Activated gamma-delta T cell treated with anti-CD3 and anti-CD28 coated beads, Interleukin-2, amount 50 U/mL, for 16 hours (primary cell): ENCODE measurements around the gene GPR25.
"Not testable (repeated sequence)": the region's sequence is repeated elsewhere in the genome, so short reads cannot be mapped to it uniquely, and the experiment has no call there.

Experiments used
- DNase-seq: peaks from one replicate; pipeline ENCODE4 v3.0.0-alpha.2; 2020; ENCODE audit warnings: low read depth

The GPR25 gene

DNA sequence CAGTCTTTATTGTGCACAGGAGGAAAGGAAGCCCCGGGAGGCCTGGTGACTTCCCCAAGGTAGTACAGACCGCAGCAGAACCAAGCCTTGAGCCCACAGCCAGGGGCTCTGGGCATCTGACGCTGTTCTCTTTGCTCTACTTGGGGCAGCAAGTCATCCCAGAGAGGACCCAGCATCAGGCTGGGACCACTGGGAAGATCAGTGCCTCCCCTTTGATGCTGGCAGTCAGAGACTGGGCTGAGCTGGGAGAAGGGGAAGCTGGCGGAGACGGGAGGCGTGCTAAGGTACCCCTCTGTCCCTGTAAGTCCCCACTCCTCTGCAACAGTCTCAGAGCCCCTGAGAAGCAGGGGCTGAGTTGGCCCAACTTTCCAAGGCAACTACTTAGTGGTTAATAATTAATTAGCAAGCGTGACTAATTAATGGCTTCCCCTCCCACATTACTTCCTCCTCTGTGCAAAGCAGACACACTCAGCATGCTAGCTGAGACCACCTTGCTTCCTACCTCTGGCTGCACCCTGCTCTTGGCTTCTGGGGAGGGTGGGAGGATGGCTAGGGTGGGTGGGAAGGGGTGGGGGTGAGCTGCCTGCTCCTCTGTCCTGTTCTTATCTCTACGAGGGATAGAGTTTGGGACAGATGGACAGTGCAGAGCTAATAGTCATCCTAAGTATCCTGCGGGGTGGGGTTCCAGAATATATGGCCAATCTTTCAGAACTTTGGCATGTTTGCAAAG is 23.2 kb downstream of the GPR25 start:
- no peak for DNase-seq

DNA sequence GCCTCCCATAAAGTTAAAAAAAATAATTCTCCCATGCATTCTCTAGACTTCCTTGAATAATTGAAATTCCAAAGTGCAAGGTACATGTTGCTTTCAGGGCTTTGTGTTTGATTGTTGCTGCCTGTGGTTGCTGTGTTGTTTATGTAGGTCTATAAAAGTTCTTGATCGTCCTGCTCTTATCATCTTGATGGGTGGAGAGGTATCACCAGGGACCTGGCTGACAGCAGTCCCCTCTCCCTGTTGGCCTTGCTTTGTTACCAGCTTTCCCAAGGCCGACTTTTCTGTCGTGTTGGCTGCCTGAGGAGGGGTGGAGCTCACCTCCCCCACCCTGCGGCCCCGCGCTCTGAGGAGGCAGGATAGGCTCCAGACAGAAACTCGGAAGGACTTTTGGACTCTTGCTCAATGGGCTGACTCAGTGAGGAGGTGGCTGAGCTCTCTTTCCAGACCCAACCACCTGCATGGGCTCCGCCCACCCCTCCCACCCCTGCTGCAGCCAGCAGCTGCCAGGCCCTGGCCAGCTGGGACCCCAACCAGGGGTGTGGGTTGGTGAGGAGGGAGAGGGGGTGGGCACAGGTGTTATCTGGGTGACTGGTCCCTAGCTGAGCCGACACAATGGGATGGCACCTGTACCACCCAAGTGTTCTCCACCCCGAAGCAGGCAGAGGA is 23.9 kb downstream of the GPR25 start:
- no peak for DNase-seq

DNA sequence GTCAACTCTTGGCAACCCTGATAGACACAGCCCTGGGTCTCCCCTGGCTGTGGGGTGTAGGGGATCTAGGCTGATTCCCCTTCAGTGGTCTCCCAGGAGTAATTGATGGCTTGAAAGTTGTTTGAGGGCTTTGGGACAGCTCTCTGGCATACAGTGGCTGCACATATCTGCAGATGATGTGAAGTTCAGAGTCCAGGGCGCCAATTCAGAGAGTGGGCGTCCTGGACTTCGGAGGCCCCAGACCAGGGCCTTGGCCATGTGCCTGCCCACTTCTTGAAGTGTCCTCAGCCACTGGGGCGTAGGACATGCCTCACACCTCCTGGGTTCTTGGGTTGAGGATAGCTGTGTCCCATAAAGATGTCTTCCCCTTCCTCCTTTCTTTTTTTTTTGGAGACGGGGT is 24.5 kb downstream of the GPR25 start:
- no peak for DNase-seq

DNA sequence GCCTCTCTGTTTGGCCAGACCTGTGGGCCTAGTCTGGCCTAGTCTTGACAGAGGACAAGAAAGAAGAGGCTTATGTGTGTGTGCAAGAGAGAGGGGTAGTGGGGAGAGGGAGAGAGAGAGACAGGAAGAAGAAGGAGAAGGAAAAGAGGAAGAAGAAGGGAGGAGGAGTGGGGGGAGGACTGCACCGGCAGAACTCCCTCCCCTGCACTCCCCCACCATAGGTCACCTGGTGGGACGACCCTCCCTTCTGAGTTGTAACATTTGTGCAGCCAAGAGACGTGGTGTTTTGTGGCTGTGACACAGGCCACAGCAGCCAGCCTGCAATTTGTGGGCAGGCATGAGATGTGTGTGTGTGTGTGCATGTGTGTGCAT is 26.2 kb downstream of the GPR25 start:
- no peak for DNase-seq

DNA sequence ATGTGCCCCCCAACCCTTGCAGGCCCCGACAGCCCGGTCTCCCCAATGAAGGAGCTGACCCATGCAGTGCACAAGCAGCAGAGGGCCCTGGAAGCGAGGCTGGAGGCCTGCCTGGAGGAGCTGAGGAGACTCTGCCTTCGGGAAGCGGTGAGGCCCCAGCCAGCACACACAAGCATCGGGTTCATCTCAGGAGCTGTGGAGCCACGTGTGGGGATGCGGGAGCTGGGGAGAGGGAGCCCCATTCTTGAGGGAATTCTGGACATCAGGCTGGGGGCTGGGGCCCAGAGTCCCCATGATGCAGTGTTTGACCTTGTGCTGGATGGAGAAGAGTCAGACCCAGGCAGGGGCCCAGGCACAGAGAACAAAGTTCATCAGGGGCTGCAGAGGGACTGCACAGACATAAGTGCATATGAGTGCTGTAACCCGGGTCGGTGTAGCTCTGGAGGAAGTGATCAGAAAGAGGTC is 26.7 kb downstream of the GPR25 start:
- no peak for DNase-seq

DNA sequence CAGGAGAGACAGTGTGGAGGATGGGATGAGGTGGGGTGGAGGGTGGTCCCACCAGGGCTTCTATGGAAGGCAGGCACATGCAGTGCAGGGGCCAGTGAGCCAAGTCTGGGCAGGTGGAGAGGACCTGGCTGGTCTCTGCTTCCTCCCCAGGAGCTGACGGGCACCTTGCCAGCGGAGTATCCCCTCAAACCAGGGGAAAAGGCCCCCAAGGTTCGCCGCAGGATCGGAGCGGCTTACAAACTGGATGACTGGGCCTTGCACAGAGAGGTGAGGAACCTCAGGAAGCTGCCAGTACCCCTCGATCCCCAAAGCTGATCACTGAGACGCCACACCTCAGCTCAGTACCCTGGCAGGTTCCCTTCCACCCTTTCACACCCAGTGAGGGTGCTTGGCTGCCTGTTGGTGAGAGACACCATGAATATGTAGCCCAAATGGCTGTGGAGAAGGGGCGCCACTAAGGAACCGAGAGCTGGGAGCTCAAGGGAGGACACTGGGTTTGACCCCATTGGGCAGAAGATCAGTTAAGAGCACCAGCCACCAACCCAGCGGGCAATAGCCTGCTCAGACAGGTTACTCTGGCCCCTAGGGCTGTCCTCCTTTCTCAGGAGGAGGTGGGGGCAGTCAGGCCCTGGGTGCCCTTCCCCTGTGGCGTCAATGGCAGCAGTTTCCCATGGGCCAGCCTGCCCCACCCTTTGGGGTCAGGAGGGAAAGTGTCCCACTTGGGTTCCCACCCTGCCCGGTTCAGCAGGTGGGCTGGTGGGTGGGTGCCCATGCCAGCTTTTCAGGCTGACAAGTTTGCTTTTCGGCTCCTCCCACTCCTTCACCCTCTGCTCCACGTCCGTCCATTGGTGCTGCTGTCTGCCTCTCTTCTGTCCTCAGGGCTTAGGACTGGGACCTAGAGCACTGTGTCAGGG is 27.4 kb downstream of the GPR25 start:
- DNase-seq: no peak

DNA sequence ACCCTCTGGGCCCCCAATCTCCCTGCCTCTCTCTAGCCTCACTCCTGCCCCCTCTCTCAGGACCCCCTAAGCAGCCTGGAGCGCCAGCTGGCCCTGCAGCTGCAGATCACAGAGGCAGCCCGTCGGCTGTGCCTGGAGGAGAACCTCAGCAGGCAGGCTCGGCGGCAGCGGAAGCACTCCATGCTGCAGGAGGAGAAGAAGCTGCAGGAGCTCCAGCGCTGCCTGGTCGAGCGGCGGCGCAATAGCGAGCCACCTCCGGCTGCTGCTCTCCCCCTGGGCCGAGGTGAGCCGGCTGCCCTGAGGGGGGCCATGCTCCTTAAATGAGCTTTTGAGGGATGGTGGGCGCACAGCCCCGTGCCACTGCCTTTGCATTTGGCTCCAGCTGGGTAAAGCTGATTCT is 28.1 kb downstream of the GPR25 start:
- no peak for DNase-seq

DNA sequence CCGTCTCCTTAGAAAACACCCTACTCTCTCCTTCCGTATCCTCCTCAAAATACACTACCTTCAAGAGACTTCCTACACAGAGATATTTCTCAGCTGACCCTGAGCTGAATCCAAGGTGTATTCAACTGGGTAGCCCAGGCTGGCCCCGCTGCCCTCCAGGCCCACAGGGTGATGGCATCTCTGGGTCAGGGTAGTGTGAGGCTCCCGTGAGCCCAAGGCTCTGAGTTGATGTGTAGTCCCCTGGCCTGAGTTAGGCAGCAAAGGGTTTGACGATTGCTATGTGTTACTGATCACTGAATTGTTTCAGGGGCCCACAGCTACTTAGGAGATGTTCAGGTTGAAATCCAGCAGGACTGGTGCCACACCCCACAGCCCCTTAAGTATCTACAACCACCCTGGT is 28.6 kb downstream of the GPR25 start:
- DNase-seq: no peak

DNA sequence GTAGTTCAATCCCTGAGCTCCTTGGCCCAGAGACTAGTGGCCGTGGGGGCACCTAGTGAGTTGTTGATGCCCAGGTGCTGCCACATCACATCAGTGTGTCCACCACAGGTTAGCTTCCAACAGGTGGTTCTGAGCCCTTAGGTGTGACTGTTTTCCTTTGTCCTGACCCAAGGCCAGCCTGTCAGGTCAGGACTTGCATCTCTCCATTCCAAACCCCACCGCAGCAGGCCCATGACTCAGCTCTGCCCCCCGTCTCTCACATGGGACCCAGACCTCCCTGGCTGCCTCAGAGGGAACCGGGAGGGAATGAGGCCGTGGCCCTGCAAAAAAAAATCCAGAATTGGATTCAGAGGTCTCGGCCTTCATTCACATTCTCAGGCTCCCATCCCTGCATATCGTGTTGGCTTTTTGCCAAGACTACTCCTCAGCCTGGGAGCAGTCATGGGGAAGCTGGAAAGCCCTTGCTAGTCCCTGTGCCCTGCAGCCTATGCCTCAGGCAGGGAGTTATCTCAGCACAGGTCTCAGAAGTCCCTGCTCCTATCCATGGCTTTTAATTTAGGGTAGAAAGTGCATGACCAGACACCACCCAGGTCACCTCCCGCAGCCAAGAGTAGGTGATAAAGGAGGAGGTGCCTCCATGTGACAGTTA is 29.1 kb downstream of the GPR25 start:
- no peak for DNase-seq

DNA sequence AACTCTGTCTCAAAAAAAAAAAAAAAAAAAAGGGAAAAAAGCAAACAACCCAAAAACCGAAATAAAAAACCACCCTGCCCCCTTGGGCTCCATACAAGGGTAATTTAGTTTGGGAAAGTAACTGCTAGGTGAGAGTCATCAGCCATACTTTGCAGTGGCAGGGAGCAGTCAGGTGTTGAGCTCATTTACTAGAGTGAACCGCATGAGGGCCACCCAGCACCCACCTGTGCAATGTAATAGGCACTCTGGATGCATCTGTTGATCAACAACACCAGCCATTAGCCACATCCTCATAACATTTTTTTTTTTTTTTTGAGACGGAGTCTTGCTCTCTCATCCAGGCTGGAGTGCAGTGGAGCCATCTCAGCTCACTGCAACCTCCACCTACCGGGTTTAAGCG is 31.0 kb downstream of the GPR25 start:
- no peak for DNase-seq

DNA sequence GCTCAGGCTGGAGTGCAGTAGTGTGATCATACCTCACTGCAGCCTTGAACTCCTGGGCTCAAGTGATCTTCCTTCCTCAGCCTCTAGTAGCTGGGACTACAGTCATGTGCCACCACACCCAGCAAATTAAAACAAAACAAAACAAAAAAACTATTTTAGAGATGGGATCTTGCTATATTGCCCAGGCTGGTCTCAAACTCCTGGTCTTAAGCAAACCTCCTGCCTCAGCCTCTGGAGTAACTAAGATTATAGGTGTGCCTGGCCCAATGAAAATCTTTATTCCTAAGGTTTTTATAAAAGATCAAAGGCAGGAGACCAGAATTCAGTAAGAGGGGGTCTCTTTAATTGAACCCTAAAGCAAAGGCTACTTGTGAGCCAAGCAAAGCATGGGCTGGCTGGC is 32.0 kb downstream of the GPR25 start:
- no peak for DNase-seq

DNA sequence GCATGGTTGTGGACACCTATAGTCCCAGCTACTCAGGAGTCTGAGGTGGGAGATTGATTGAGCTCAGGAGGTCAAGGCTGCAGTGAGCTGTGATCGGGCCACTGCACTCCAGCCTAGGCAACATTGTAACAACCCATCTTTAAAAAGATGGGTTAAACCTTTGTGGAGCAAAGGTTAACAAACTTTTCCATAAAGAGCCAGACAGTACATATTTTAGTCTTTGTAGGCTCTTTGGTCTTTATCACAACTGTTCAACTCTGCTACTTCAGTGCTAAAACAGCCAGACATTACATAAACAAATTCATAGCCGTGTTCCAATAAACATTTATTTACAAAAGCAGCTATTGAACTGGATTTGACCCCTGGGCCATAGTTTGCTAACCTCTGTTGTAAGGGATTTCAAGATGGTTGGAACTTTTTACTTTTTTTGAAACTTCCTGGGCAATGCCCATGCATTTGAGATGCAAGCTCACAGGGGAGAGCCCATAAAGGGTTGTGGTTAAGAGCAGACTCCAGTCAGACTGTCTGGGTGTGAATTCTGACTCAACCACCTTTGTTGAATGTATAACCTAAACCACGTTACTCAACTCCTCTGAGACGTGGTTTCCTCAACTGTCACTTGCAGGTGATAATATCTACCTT is 32.8 kb downstream of the GPR25 start:
- peak; percentile 42 for DNase-seq

DNA sequence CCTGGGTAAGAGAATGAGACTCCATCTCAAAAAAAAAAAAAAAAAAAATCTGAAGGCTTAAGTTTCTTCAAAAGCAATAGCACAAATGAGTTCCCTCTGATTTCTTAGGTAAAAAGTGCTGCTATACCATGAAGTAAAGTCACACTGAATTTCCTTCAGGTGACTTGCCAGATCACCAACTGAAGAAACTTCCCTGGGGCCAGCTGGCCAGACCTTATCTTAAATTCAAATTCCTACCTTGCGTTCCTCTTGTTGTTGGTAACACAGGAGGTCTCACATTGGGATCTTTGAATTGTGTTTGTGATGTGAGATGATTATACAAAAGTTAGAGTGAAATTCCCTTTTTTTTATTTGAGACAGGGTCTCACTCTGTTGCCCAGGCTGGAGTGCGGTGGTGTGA is 33.7 kb downstream of the GPR25 start:
- no peak for DNase-seq

DNA sequence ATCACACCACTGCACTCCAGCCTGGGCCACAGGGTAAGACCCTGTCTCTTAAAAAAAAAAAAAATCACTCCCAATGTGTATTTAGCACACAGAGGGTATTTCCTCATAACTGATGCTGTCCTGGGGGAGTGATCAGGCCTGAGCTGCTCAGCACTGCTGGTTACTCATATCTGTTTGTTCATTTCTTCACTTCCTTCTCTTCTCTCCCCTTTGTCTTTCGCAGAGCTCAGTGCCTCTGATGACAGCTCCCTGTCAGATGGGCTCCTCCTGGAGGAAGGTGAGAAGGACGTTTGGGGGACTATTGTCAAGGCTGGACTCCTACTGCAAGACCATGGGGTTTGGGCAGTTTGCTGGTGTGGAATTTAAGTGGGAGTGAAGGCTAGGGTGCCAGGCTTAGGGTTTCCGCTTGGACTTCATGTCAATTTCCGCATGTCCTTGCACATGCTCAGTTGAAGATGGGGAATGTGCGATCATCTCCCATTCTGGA is 34.9 kb downstream of the GPR25 start:
- no peak for DNase-seq

DNA sequence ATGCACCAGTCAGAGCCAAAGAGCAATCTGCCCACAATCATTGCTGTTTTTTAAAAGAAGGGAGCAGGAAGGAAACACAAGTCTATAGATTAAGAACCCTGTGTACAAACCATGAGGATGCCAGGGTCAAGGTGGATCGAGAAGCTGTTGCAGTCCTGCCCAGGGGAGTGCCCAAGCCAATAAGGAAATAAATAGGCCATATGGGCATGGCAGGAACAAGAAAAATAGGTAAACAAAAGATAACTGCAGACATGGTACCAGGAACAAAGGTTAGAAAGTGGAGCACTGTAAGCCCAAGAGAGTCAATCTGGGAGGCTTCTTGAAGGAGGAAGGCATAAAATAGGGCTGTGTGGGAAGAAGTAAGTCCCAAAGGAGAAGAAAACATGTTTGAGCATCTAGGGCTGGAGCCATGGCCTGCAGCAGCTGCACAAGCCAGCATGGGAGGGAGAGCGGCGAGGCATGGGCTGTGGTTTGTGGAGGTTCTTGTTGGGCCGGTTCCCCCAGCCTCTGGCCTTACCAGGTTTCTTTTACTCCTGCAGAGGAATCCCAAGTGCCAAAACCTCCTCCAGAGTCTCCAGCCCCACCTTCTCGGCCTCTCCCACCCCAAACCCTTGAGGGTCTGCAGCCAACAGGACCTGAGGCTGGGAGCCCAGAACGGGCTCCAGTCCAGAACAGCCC is 35.5 kb downstream of the GPR25 start:
- DNase-seq: no peak

DNA sequence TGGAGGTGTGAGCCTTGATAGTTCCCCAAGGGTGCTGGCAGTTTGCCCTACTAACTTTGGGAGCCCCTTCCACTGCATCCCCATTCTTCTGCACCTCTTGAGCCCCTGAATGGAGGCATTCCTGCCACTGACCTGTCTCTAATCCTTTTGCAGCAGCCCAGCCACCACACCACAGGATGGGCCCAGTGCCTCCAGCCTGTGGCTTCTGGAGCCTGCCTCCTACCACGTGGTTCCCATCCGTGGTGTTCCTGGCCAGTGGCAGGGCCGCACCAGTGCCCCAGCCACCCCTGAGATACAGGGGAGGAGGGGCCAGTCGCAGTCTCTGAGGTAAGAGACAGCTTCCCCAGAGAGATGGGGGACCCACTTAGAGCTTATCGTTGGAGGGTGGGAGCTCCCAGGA is 36.3 kb downstream of the GPR25 start:
- DNase-seq: no peak

DNA sequence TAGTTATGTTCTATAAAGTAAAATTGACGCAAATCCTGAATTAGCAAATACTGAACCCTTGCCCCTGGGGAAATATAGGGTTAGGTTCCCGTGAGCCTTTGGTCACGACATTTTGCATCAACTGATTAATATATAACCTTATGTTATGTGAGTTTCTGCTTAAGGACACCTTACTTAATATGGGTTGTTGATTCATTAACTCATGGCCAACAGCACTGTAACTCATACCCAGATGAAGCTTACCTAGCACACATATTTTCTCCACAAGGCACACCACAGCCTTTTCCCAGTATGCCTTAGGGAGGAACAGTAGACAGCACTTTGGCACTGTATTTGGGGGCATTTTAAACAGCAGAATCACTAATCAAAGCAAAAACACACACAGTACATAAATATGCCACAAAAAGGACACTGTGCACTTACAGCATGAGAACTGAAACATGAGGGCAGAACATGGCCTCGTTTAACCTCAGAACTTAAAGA is 37.0 kb downstream of the GPR25 start:
- DNase-seq: no peak

DNA sequence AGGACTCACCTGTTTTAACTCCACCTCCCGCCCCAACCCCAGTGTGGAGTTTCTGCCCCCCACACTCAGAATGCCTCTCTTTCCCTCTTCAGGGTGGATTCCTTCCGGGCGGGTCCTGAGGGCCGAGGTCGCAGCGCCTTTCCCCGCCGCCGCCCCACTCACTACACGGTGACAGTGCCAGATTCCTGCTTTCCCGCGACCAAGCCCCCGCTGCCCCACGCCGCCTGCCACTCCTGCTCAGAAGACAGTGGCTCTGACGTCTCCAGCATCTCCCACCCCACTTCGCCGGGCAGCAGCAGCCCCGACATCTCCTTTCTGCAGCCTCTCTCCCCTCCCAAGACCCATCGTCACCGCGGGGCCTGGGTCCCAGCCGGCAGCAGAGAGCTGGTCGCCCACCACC is 38.6 kb downstream of the GPR25 start:
- DNase-seq: no peak

DNA sequence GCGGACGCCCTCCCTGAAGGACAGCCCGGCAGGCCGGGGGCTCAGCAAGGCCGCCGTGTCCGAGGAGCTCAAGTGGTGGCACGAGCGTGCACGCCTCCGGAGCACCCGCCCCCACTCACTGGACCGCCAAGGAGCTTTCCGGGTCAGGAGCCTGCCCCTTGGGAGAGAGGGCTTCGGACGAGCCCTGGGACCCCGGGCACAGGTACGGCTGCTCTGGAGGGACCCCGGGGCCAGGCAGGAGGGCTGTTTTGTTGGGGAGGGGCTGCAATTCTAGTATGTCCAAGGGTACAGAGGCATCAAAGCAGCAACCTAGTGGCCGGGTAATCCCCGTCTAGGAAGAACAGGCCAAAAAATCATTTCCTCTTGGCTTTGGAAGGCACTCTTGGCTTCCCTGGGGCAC is 39.2 kb downstream of the GPR25 start:
- not testable (repeated sequence) for DNase-seq

DNA sequence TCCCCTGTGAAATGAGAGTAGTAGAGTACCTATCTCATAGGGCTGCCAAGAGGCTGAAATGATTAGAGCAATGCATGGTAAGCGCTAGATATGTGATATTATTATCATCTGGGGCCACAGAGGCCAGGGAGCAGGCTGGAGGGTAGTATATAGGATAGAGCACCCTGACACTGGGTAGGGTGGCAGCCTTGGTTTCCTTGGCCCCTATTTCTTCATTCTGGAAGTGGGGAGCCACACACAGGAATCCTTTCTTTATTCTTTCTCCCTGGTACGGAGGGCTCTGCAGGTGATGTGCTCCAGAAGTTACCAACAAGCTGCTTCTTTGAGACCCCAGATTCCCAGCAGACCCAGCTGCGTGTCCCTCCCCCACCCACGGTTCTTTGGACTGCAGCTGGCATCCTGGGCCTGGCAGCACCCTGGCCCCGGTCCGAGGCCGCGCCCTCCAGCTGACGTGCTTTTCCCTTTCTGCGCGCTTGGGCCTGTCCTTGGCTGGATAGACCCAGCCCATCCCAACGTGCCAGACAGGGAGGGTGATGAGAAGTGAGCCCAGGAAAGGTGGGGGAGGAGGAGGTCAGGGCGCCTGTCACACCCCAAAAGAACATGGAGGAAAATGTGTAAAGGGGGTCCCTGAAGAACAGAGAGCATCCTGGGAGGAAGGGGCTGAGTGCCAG is 40.1 kb downstream of the GPR25 start:
- no peak for DNase-seq
